GM10266 (cell line): ENCODE results near the gene KCNK15.
"Not testable (repeated sequence)": the region's sequence is repeated elsewhere in the genome, so short reads cannot be mapped to it uniquely, and the experiment has no call there.

Experiments used
- DNase-seq: peaks from one replicate; pipeline ENCODE4 v3.0.0; 2012; ENCODE audit errors: extremely low spot score
- TF ChIP-seq, protein P1 (sequence below): IDR thresholded peaks from 2 replicates; pipeline ENCODE4 v1.5.1; 2012; ENCODE audit warnings: mild to moderate bottlenecking, low read depth; ENCODE audit not compliant: control insufficient read depth, insufficient read depth; ENCODE audit errors: missing control alignments

The KCNK15 gene

DNA sequence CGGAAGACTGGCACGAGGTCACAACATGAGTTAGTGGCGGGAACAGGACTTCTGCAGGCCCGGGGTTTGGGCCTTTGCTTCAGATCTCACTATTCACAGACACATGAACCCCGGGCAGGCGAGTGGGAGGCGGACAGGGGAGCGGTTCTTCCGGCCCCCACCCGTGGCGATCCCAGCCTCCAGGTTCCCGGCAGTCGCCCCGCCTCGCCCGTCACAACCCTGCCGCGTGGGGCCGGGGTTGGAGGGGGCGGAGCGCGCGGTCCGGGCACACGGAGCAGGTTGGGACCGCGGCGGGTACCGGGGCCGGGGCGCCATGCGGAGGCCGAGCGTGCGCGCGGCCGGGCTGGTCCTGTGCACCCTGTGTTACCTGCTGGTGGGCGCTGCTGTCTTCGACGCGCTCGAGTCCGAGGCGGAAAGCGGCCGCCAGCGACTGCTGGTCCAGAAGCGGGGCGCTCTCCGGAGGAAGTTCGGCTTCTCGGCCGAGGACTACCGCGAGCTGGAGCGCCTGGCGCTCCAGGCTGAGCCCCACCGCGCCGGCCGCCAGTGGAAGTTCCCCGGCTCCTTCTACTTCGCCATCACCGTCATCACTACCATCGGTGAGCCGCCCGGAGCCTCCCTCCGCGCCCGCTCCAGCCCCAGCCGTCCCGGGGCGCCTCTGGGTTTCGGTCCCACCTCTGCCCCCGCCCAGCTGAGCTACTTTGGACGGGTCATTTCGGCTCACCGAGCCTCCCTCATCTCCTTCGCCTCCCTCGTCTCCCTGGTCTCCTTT is at the start of gene KCNK15:
Gene KCNK15 (plus strand): TSS at position 268 of the 769 bp plus-strand sequence. CDS start 46 bp downstream, at position 314.
- TF ChIP-seq, protein P1, sequence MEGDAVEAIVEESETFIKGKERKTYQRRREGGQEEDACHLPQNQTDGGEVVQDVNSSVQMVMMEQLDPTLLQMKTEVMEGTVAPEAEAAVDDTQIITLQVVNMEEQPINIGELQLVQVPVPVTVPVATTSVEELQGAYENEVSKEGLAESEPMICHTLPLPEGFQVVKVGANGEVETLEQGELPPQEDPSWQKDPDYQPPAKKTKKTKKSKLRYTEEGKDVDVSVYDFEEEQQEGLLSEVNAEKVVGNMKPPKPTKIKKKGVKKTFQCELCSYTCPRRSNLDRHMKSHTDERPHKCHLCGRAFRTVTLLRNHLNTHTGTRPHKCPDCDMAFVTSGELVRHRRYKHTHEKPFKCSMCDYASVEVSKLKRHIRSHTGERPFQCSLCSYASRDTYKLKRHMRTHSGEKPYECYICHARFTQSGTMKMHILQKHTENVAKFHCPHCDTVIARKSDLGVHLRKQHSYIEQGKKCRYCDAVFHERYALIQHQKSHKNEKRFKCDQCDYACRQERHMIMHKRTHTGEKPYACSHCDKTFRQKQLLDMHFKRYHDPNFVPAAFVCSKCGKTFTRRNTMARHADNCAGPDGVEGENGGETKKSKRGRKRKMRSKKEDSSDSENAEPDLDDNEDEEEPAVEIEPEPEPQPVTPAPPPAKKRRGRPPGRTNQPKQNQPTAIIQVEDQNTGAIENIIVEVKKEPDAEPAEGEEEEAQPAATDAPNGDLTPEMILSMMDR = no peak
- DNase-seq = peak; percentile 52

DNA sequence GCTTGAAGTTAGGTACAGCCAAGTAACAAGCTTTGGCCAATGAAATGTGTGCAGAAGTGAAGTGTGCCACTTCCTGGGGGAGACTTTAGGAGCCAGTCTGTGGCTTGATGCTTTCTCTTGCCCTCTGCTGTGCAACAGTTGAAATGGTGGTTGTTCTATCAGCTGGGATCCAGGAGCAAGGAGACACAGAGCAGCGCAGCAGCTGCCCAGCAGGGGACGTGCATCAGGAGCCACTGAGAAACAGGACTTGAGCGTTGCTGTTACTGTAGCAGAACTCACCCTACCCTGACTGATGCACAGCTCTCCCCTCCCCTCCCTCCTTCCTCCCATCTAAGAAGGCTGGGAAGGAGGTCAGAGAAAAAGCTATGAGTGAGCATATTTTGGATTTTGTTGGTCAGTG is 49.4 kb upstream of the KCNK15 start:
- TF ChIP-seq, protein P1 = no peak
- no peak for DNase-seq

DNA sequence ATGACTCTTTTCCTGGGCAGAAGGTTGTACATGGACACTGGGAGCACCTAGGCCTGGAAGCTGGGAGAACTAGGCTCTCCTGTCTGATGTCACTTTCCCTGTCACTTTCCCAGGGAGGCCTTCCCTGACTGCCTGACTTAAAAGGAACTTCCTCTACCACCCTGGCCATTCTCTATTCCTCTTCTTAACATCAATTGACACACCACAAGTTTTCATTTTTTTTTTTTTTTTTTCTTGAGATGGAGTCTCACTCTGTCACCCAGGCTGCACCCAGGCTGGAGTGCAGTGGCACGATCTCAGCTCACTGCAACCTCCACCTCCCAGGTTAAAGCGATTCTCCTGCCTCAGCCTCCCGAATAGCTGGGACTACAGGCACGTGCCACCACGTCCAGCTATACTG is 48.6 kb upstream of the KCNK15 start:
- not testable (repeated sequence) for DNase-seq

DNA sequence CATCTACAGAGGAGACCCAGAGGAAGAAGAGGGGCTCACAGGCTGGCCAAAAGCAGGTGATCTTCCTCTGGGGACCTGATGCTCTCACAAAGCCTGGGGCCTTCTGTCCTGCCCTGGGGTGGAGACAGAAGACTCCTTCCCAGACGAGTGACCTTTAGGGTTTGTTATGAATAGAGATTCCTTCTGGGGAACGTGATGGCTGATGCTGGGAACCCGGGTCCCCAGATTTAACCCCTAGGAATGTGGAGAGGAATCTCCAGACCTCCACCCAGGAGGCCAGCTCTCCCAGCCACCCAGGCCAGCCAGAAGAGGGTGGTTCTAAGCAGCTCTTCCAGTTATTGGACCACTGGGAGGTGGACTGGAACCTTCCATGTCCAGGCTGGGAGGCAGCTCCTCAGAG is 47.3 kb upstream of the KCNK15 start:
- DNase-seq = no peak
- TF ChIP-seq, protein P1 = no peak

DNA sequence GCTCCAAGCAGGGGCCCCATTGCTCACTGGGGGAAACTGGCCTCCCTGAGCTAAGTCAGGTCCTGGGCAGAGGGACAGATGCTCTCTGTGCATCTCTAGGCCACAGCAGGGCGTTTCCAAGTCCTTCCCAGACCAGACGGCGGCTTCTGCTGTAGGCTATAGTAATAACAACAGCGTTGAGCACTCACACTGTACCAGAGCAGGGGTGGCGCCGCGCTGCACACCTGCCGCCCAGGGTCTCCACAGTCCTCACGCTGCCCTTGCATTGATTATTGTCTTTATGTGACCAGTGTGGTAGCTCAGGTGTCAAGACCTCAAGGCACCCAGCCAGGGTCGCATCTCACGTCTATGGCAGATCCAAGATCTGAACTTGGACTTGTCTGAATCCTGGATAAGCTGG is 45.4 kb upstream of the KCNK15 start:
- TF ChIP-seq, protein P1 = no peak
- no peak for DNase-seq

DNA sequence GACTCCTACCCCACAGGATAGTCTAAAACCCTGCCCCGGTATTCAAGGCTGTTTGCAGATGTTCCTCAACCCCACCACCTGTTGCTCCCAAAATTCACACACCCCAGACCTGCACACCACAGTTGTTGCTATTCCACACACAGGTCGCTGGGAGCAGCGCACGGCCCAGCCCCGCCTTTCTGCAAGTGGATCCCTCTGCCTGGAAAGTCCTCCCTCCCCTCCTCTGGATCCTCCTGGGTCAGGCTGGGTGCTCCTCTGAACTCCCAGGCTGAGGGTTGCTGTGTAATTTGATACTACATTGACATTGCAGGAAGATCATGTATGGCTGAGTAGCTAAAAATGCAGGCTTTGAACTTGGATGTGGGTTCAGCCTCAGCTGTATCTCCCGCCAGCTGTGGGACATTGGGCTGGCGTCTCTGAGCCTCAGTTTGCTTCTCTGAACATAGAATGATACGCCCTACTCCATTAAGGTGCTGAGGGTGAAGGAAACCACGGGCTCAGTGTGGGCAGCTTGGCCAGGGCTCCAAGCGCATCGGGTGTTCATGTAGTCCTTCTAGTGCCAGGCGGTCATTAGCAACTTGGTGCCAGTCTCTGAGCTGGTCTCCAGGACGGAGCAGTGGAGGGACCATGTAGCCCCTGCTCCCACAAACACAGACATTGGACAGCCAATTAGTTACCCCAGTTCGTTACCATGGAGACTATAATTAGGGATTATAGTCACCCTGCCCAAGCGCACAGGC is 44.4 kb upstream of the KCNK15 start:
- TF ChIP-seq, protein P1 = no peak
- DNase-seq = no peak

DNA sequence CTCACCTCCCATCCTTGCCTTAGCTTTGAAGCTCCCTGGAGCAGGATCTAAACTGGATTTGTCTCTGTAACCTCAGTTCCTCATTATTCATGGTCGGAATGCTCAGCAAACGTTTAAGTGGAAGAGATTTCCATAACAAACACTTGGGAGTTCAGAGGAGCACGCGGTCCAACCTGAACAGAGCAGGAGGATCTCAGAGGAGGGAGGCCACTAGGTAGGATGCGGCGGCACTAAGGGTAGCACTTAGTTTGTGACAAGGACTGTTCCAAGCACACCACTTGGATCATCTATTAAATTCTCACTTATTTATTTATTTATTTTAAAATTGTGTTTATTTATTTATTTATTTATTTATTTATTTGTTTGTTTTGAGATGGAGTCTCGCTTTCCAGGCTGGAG is 43.8 kb upstream of the KCNK15 start:
- TF ChIP-seq, protein P1 = no peak
- no peak for DNase-seq
